Measurements from ENCODE around the gene SYTL2.

The SYTL2 gene

GRCh38 chr11:85755701-85756100 lies 55.2 kb downstream of the SYTL2 start:
- no peak for DNase-seq

DNA sequence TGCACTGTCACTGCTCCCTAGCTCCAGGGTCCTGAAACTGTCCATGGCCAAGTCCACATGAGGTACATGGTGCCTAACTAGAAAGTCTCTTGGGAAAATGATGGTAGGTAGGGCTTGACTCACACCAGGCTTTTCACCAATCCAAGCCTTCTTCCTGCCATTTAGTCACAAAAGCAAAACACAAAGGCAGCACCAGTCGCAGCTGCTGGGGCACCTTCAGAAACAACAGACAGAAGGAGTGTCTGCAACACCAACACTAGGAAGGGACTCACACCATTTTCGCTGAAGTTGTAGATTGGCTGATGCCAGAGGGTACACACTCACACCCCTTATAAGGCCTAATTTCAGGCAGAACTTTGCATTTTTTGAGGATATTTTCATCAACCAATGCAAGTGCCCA lies 55.7 kb downstream of the SYTL2 start:
- no peak for DNase-seq

- DNase-seq: no peak
Measured at GRCh38 chr11:85752890-85753581, 57.9 kb downstream of the SYTL2 start.

GRCh38 chr11:85752201-85752889 lies 58.6 kb downstream of the SYTL2 start:
- no peak for DNase-seq

DNA sequence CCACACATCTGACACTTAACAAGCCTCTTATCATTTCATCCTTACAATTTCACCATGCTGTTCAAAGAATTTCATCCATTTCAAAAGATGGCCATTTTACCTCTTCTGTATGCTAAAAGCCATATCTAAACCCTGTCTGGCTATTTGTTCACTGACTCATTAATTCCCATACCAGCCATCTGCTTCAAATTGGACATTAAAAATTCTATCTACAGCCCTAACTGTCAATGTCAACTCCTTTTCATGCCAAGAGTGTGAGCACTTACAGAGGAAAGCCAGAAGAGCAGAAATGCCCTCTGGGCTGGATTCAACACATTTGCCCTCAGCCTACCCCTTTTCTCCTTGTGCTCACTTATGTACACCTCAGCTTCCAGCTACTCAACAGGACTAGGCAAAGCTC lies 59.2 kb downstream of the SYTL2 start:
- no peak for DNase-seq

- no peak for DNase-seq
Measured at GRCh38 chr11:85750646-85751045, 60.3 kb downstream of the SYTL2 start.

GRCh38 chr11:85749884-85750283 lies 61.1 kb downstream of the SYTL2 start:
- DNase-seq: no peak

DNA sequence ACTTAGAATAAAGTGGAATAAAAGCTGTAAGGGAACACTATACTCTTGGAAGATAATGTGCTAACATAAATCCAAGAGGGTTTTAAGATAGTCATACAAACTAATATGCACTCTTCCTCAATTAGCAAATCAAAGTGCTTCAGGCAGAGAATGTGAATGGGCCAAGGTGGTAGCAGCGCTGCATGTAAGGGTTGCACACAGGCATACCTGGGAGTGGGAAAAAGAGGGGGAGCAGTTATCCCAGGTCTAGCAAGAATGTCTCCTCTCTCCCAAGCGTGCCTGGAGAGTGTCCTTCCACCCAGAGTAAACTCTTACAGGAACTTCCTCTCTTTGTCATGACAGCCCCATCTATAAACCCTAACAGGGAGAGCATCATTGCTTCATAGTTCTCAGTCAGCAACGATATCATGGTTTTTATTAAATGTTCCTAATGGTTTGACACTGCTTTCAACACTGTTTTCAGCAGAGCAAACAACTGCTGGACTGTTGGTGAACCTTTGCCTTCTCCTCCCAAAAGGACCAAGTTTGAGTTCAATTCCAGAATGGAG lies 61.6 kb downstream of the SYTL2 start:
- no peak for DNase-seq

DNA sequence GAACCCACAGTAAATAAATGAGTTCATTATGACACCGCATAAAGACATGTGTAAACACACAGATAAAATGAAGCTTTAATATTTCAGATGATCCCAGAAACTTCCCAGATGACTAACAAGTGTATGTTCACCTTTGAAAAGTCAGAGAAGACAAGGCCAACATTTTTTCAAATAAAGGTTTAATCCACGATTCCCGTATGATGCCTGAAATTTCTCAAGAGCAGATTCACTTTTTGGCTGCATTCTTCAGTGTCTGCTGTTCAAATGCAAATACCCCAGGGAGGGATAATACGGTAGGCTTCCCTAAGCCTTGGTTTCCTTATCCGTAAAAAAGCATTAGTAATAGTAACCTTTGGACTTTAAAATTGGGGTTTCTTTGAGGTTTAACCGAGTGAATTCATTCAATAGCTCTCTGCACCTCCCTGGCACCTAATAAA lies 62.5 kb downstream of the SYTL2 start:
- DNase-seq: no peak

DNA sequence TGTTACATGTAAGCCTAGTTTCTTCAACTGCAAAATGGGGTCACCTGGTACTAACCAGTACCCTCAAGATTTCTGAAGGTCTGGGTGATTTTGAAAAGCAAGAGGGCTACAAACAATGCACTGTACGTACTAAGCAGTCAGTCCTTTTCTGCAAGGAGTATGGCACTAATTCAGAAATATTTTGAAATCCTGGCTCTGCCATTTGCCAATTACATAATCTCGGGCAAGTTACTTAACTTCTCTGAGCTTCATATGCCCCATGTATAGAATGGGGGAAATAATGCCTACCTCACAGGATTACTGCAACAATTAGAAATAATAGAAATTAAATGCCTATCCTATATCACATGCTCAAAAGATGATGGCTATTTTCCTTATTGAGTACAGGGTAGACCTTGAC lies 64.3 kb downstream of the SYTL2 start:
- DNase-seq: no peak

- DNase-seq: no peak
Measured at GRCh38 chr11:85745626-85746025, 65.3 kb downstream of the SYTL2 start.

GRCh38 chr11:85742873-85743275 lies 68.1 kb downstream of the SYTL2 start:
- DNase-seq: no peak

- DNase-seq: no peak
Measured at GRCh38 chr11:85742348-85742747, 68.6 kb downstream of the SYTL2 start.

GRCh38 chr11:85740481-85741400 lies 70.2 kb downstream of the SYTL2 start:
- DNase-seq: peak; percentile 51

DNA sequence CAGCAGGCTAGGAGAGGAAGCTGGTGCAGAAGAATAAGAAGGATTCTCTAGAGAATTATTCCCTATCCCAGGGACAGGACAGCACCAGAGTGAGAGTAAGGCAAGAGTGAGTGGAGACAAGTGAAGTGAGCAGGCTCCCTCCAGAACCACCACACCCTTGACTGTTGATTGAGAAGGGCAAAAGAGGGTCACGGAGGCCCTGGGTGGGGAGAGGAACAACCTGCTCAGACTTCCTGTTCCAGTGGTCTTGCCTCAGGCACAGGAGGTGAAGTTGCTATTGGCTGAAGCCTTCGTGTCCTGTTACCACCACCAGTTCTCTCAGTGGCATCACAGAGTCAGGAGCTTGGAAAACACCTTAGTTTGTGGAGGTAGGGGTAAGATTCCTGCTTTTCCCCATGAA lies 73.2 kb downstream of the SYTL2 start:
- no peak for DNase-seq

DNA sequence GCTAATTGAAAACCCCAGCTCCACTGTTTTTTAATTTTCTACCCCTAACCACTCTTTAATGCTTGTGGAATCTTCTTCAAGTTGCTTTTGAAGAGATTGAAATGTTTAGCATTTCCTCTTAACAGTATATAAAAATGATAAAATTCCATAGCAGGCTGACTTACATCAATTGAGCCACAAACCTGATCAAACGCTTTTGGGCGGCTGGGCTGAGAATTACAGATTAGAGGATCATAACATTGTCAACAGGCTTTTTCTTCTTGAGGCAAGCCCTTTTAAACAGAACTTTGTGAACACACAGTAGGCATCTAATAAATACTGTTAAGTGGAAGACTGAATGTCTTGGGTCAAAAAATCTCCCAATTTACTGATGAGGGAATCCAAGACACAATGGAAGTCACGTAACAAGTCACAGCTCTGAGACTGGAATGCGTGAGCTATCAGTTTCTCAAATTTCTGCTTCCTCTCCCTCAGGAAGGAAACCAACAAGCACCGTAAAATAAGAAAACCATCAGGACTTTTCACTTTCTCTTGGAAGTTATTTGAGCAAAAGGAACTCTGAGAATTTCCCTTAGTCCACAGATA lies 75.0 kb downstream of the SYTL2 start:
- DNase-seq: no peak

DNA sequence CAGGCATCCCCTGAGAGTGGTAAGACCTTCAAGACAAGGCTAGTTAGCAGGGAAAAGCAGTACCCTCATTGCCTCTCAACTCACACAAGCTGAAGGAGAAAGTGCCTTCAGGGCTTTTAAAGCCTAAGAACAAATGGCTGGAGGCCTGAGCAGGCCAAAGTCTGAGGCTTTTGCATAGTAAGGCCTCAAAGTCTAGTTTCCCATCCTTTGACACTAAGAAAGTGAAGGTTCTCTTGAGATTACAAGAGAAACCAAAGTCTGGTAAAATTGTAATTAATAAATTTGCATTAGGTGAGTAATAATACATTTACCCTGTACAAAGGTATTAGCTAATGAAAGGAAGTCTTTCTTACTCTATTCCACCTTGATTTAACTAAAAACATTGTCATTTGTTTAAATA lies 78.0 kb downstream of the SYTL2 start:
- DNase-seq: no peak

DNA sequence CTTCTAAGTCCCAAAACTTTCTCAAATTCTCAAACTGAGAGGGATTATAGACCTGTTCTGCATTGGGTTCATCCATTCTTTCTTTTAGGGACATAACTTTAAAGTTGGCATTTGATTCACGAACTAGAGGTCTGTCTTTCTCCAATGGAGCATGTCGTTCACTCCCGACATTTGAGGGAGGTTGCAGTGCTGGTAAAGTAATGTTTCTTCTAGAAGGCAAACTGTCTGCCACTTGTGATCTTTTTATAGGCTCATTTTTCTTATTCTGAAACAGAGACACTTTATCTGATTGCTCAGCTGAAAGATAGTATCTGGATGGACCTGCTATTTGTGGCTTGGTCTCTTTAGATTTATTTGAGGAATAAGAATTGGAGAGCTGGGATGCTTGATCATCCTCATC lies 84.6 kb downstream of the SYTL2 start:
- no peak for DNase-seq

DNA sequence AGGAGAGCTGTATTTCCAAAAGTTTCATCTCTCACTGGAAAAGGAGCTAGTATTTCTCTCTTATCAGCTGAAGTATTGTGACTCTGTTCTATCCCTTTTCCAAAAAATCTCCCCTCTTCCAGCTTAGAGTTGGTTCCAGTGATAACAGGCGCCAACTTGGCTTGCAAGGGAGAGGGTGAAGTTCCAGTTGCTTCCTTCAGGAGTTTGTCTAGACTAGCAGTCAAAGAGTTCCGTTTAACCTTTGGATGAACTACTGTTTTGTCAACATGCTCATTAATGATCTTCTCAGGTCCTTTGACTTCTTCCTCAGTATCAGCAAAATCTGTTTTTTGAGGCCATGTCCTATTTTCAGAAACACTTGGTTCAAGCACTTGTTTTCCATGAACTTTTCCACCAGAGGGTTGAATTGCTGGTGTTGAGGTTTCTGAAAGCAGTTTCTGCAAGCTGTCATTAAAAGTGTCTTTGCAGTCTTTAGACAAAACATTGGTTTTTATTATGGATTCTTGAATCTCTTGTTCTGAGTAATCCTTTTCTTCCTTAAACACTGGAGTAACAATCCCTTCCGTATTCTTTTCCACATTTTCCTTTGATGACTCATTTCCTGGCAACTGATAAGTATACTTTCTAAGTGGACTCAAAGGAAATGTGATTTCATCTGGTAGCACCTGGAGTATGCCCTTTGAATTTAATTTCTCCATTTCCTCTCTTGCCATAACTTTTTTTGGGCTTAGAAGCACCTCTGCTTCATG lies 85.3 kb downstream of the SYTL2 start:
- DNase-seq: peak; percentile 92

DNA sequence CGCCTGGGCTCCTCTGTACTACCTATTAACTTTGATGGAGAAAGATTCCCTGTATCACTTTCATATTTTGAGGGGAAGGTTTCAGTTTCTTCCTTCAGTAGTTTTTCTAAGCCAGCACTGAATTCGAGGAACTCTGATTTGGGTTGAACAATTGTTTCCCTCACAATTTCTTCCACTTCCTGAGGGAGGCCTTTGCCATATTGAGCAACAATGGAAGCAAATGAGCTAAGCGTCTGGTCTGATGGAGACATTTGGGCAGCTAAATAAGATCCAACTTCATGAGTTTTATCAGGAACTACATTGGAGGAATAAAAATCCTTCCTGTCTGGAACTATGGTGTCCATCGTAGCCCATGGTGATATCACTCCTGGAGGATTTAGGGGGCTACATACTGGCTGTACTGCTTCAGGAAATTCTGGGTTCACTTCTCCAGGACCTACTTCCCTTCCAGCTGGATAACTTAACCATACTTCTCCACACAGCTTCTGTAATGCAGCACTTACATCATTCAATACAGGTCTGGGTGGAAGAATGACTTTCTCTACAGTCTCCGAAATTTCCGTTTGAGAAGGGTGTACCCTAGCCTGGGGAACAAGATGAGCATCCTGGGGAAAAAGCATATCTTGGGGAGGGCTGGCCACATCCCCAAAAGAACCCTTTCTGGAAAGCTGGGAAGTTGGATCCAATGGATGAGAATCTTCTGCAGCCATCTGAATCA lies 86.0 kb downstream of the SYTL2 start:
- DNase-seq: no peak

GRCh38 chr11:85723088-85723487 lies 87.9 kb downstream of the SYTL2 start:
- DNase-seq: no peak

DNA sequence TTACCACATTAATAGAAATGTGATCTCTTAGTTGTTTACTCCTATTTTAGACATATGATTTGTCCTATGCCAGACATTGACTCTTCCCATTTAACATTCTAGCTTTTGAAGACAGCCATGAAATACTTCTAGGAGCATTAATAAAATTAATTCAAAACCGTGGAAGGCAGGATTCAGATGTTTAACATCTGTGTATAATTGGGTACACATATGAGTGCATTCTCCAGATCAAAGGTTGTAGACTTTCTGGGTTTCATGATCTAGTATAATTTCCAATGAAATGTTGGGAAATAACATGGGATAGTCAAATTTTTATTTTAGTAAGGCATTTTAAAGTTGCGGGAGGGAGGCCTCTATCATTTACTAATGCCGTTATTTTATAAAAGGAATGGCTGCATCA lies 89.8 kb downstream of the SYTL2 start:
- no peak for DNase-seq
